Liver (tissue), 9 donors: Measurements from ENCODE around the gene CHEK1. TPM values are rescaled to one million over a fixed set of nuclear protein-coding genes. Genes with fewer than 3 reads are reported as not detected.

Experiments
- DNase-seq: peaks from one replicate; pipeline ENCODE4 v3.0.0-alpha.2; 2017; ENCODE audit warnings: low spot score
- H3K27ac ChIP-seq, 2 donors: one replicate each; pipeline ENCODE4 v1.7.0; 2013; ENCODE audit warnings: inconsistent platforms in 2 of 2, low read length in 2 of 2, control low read depth in 1 of 2, low read depth in 1 of 2, mild to moderate bottlenecking in 1 of 2
- H3K27me3 ChIP-seq, 4 donors: one replicate each; pipeline versions ENCODE4 v1.6.1 to v1.7.0; 2013; ENCODE audit warnings: low read length in 3 of 4, inconsistent platforms in 1 of 4, mild to moderate bottlenecking in 1 of 4, moderate library complexity in 1 of 4; ENCODE audit not compliant: control insufficient read depth in 4 of 4, insufficient read depth in 4 of 4
- H3K36me3 ChIP-seq, 4 donors: one replicate each; pipeline versions ENCODE4 v1.6.1 to v1.7.0; 2013; ENCODE audit warnings: low read length in 3 of 4, mild to moderate bottlenecking in 3 of 4, low read depth in 1 of 4, moderate library complexity in 1 of 4; ENCODE audit not compliant: control insufficient read depth in 4 of 4, insufficient read depth in 3 of 4
- H3K4me1 ChIP-seq, 4 donors: one replicate each; pipeline versions ENCODE4 v1.6.1 to v1.7.0; 2013; ENCODE audit warnings: low read length in 3 of 4, mild to moderate bottlenecking in 3 of 4, moderate library complexity in 1 of 4; ENCODE audit not compliant: control insufficient read depth in 4 of 4, insufficient read depth in 4 of 4
- H3K4me3 ChIP-seq, 3 donors: one replicate each; pipeline versions ENCODE4 v1.6.1 to v1.7.0; 2013; ENCODE audit warnings: low read length in 3 of 3, control low read depth in 1 of 3, low read depth in 1 of 3, mild to moderate bottlenecking in 1 of 3
- H3K9ac ChIP-seq, 2 donors: one replicate each; pipeline ENCODE4 v1.7.0; 2013; ENCODE audit warnings: low read length in 2 of 2, mild to moderate bottlenecking in 2 of 2, moderate library complexity in 2 of 2, control low read depth in 1 of 2, low read depth in 1 of 2
- H3K9me3 ChIP-seq, 4 donors: one replicate each; pipeline versions ENCODE4 v1.6.1 to v1.7.0; 2013; ENCODE audit warnings: low read length in 3 of 4; ENCODE audit not compliant: control insufficient read depth in 4 of 4
- ATF3 ChIP-seq: IDR thresholded peaks from 2 replicates; pipeline ENCODE4 v1.6.1; 2016; ENCODE audit warnings: antibody characterized with exemption
- CTCF ChIP-seq: fragments of 150-350 bp; IDR thresholded peaks from 2 replicates; pipeline ENCODE4 v1.5.1; 2017; ENCODE audit warnings: improper control_type of control experiment, low read depth, low read length; ENCODE audit not compliant: missing input control
- FOXA2 ChIP-seq: IDR thresholded peaks from 2 replicates; pipeline ENCODE4 v1.6.1; 2016; ENCODE audit warnings: antibody characterized with exemption
- GABPA ChIP-seq, 2 donors: IDR thresholded peaks in 1 of 2; conservative IDR thresholded peaks in 1 of 2; 2 replicates each; pipeline ENCODE4 v1.6.1; 2016; ENCODE audit warnings: antibody characterized with exemption in 2 of 2, mild to moderate bottlenecking in 1 of 2, moderate library complexity in 1 of 2
- HNF4G ChIP-seq: IDR thresholded peaks from 2 replicates; pipeline ENCODE4 v1.6.1; 2016; ENCODE audit warnings: antibody characterized with exemption
- JUND ChIP-seq, 2 donors: IDR thresholded peaks; 2 replicates each; pipeline ENCODE4 v1.6.1; 2016; ENCODE audit warnings: antibody characterized with exemption in 2 of 2
- NR2F2 ChIP-seq: IDR thresholded peaks from 2 replicates; pipeline ENCODE4 v1.6.1; 2016; ENCODE audit warnings: antibody characterized with exemption
- RAD21 ChIP-seq, 2 donors: IDR thresholded peaks; 2 replicates each; pipeline ENCODE4 v1.6.1; 2016; ENCODE audit warnings: antibody characterized with exemption in 2 of 2, mild to moderate bottlenecking in 2 of 2
- RXRA ChIP-seq, 2 donors: IDR thresholded peaks; 2 replicates each; pipeline ENCODE4 v1.6.1; 2017 to 2018; ENCODE audit warnings: antibody characterized with exemption in 2 of 2, mild to moderate bottlenecking in 1 of 2
- TAF1 ChIP-seq: conservative IDR thresholded peaks from 2 replicates; pipeline ENCODE4 v1.6.1; 2016; ENCODE audit warnings: antibody characterized with exemption, mild to moderate bottlenecking
- YY1 ChIP-seq: IDR thresholded peaks from 2 replicates; pipeline ENCODE4 v1.6.1; 2016; ENCODE audit warnings: antibody characterized with exemption, mild to moderate bottlenecking
- ZBTB33 ChIP-seq: IDR thresholded peaks from 2 replicates; pipeline ENCODE4 v1.6.1; 2016; ENCODE audit warnings: antibody characterized with exemption
- WGBS: extraction: QIAGEN DNeasy Blood & Tissue Kit; methylation state at CpG from one replicate; pipeline ENCODE4 v1.1.7; 2013; 5-methylcytosine and 5-hydroxymethylcytosine counted together
- polyA plus RNA-seq, 2 donors: library from polyadenylated mRNA; stranded (reverse) in 1 of 2; unstranded in 1 of 2; fragments of 200-250 nt in 1 of 2; fragments of >200 nt in 1 of 2; fragmentation: Nextera tagmentation in 1 of 2; extraction: Ambion mirVana in 1 of 2; gene quantifications; one replicate each; pipeline versions ENCODE4 v1.2.1 to v1.2.3, GENCODE V29; 2013 to 2015
- total RNA-seq, 2 donors: library from RNA; depleted of rRNA; stranded (reverse); fragments of >200 nt; gene quantifications; one replicate each; pipeline ENCODE4 v1.2.3, GENCODE V29; 2014
- donor health status: healthy.
- donor health status: healthy.
- donor health status: healthy.
- donor health status: healthy.
- donor health status: healthy.

Gene CHEK1
- total and polyA plus RNA-seq, 4 donors: 0.59 to 21.7 (median 0.85) TPM

- no peak for TF ChIP-seq GABPA (IDR thresholded peaks at IDR 0.05 in 1 of 2, conservative IDR thresholded peaks at IDR 0.05 in 1 of 2)
- no peak for TF ChIP-seq YY1
- no peak for TF ChIP-seq ATF3
- no peak for TF ChIP-seq ZBTB33
- no peak for TF ChIP-seq CTCF
- TF ChIP-seq JUND (IDR thresholded peaks at IDR 0.05): no peak
- Histone ChIP-seq H3K4me1 (no peaks in the 10 kb centered on the region), H3K36me3 (no peaks in the 10 kb centered on the region), H3K9me3 (no peaks in the 10 kb centered on the region), H3K27ac (no peak overlapping the region), H3K9ac (no peak overlapping the region), H3K27me3 (no peaks in the 10 kb centered on the region), H3K4me3 (no peak overlapping the region)
- WGBS: 90% methylated on average over 1 of the region's 1 CpG
- no peak for DNase-seq
These were observed 13.4 kb downstream of the CHEK1 start for GRCh38 chr11:125638315-125638714.

- Histone ChIP-seq H3K36me3 (no peaks in the 10 kb centered on the region), H3K4me3 (no peak overlapping the region), H3K4me1 (no peaks in the 10 kb centered on the region), H3K27ac (no peak overlapping the region), H3K27me3 (no peaks in the 10 kb centered on the region), H3K9me3 (no peaks in the 10 kb centered on the region), H3K9ac (no peak overlapping the region)
- WGBS: 81% methylated on average over 3 of the region's 3 CpGs
- DNase-seq: no peak
- TF ChIP-seq RAD21 (IDR thresholded peaks at IDR 0.05): no peak
- TF ChIP-seq TAF1: no peak
- TF ChIP-seq HNF4G: no peak
- TF ChIP-seq ZBTB33: no peak
- TF ChIP-seq FOXA2: no peak
- no peak for TF ChIP-seq NR2F2
These were observed 20.9 kb downstream of the CHEK1 start for GRCh38 chr11:125645871-125646270.

GRCh38 chr11:125649465-125650166, 24.7 kb downstream of the CHEK1 start:
- no peak for TF ChIP-seq RXRA (IDR thresholded peaks at IDR 0.05)
- no peak for TF ChIP-seq FOXA2

More at GRCh38 chr11:125649465-125650166, 24.7 kb downstream of the CHEK1 start:
- H3K27me3 ChIP-seq: no peaks in the 10 kb centered on the region
- no peaks in the 10 kb centered on the region for H3K9me3 ChIP-seq
- H3K9ac ChIP-seq: no peak overlapping the region
- no peak for DNase-seq
- no peak overlapping the region for H3K4me3 ChIP-seq
- H3K27ac ChIP-seq: no peak overlapping the region
- no peaks in the 10 kb centered on the region for H3K4me1 ChIP-seq
- no peaks in the 10 kb centered on the region for H3K36me3 ChIP-seq
- 94% methylated on average over 6 of the region's 6 CpGs for WGBS
